Measurements from ENCODE around the gene RALA. TPM values are rescaled to one million over a fixed set of nuclear protein-coding genes. Genes with fewer than 3 reads are reported as not detected.

The RALA gene
- total RNA-seq, 1 donor from 2014 or later, result 23.8 TPM

- DNase-seq (ENCODE audit: low read depth), result no peak
- TF ChIP-seq CTCF (conservative IDR thresholded peaks at IDR 0.05; ENCODE audit: low read depth, low read length), result no peak
- H3K4me3 ChIP-seq (ENCODE audit: low read depth, low read length), result no peak overlapping the region
Observed at GRCh38 chr7:39602351-39602750, 21.0 kb upstream of the RALA start.

- no peak overlapping the region for H3K4me3 ChIP-seq (ENCODE audit: low read depth, low read length)
- no peak for DNase-seq (ENCODE audit: low read depth)
- TF ChIP-seq CTCF (conservative IDR thresholded peaks at IDR 0.05; ENCODE audit: low read depth, low read length), result no peak
Observed at GRCh38 chr7:39603924-39604323, 19.4 kb upstream of the RALA start.

- H3K4me3 ChIP-seq (ENCODE audit: low read depth, low read length), result no peak overlapping the region
- no peak for DNase-seq (ENCODE audit: low read depth)
- TF ChIP-seq CTCF (conservative IDR thresholded peaks at IDR 0.05; ENCODE audit: low read depth, low read length), result no peak
Observed at GRCh38 chr7:39605087-39605486, 18.3 kb upstream of the RALA start.

- no peak for DNase-seq (ENCODE audit: low read depth)
- no peak for TF ChIP-seq CTCF (conservative IDR thresholded peaks at IDR 0.05; ENCODE audit: low read depth, low read length)
- H3K4me3 ChIP-seq (ENCODE audit: low read depth, low read length), result no peak overlapping the region
Observed at GRCh38 chr7:39606352-39606751, 17.0 kb upstream of the RALA start.

GRCh38 chr7:39606941-39607340 lies 16.4 kb upstream of the RALA start:
- no peak for TF ChIP-seq CTCF (conservative IDR thresholded peaks at IDR 0.05; ENCODE audit: low read depth, low read length)
- DNase-seq (ENCODE audit: low read depth), result no peak
- H3K4me3 ChIP-seq (ENCODE audit: low read depth, low read length), result no peak overlapping the region

- no peak for DNase-seq (ENCODE audit: low read depth)
- H3K4me3 ChIP-seq (ENCODE audit: low read depth, low read length), result no peak overlapping the region
- TF ChIP-seq CTCF (conservative IDR thresholded peaks at IDR 0.05; ENCODE audit: low read depth, low read length), result no peak
Observed at GRCh38 chr7:39607865-39608264, 15.5 kb upstream of the RALA start.

- no peak overlapping the region for H3K4me3 ChIP-seq (ENCODE audit: low read depth, low read length)
- no peak for DNase-seq (ENCODE audit: low read depth)
- no peak for TF ChIP-seq CTCF (conservative IDR thresholded peaks at IDR 0.05; ENCODE audit: low read depth, low read length)
Observed at GRCh38 chr7:39608278-39608677, 15.1 kb upstream of the RALA start.

Data from epithelial cell of proximal tubule (primary cell).